HTERT RPE-1 (cell line): ENCODE data around the gene CAMK2D.
"Not testable (repeated sequence)": the region's sequence is repeated elsewhere in the genome, so short reads cannot be mapped to it uniquely, and the experiment has no call there.

Source experiments
- in situ Hi-C: fragments of 300-500 bp; cut with MboI; formaldehyde crosslinking; loops from 4 replicates; pipeline ENCODE4 v1.14.3; 2020; ENCODE audit warnings: low sequenced_read_pairs

CAMK2D gene

DNA sequence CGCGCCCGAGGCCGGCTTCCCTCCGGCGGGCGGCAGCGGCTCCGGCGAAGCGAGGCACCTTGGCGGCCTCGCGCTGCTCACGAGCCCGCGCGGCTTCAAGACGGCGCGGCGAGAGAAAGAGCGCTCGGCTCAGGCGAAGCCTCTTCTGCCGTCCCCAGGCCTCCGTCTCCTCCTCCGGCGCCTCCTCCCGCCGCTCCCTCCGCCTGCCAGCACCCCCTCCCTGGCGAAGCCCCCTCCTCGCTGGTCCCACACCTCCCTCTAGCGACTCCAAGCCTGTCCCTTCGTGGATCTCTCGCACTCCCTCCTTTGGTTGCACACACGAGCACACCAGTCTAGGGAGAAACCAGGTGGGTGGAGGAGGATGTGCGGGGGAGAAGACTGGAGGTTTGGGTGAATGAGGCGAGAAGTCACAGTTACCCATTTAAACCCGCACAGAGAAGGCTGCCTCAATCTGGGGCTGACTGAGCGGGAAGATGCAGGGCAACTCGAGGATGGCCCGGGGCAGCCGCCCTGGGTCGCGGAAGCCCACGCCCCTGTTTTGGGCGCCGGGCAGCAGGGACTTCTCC lies at the start of gene CAMK2D:
CAMK2D (minus strand) TSS at position 119 of the 566 bp plus-strand sequence. CDS start 670 bp downstream, outside the sequence.
- in situ Hi-C loops, result no loop called here

DNA sequence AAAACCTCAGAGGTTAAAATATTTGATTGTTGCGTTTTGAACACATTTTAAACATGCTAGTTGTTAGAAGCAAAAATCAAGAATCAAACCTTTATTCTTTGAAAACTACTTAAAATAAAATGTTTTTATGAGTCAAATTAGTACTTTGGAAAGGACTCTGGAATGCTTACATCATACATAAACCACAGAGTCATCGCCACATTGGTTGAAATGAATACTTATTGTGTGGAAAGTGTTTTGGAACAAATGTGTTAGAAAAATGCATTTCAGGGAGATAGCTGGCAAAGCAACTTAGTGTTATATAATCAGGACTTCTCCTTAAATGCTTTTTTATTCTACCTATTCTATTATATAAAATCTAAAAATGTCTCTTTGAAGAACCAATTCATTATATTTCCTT lies 49.4 kb upstream of the CAMK2D start:
- in situ Hi-C loops, result no loop called here

DNA sequence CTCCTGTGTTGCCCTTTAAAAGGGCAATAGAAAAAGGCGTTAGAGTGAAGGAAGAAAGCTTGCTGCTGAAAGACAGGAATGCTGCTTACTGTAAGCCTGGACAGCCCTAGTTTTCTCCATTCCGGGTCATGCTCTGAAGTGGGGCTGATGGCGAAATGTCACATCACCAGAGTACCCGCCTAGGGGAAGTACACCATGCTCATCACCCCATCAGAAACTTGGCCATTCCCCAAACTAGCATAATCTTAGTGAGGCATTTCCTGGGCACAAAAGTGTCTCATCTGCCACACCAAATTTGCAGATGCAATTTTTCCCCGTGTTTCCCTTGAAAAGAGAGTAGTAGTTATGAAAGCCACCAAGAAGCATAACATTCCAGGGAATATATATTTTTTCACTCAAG lies 47.8 kb upstream of the CAMK2D start:
- in situ Hi-C loops, result no loop called here

DNA sequence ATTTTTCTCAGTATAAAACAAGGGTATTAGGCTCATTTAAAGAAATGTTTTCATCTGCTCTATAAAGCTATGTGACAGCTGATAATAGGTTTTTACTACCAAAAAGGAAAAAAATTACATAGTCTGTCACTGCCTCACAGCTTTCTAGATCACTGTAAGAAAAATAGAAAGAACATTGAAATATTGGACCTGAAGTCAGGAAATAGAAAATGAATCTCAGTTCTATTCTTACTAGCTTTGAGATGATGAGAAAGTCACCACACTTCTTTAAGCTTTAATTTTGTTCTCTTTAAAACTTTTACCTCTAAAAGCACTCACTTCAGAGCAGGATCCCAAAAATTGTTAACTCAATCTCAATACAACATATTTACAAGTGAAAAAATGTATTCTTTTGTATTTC lies 45.3 kb upstream of the CAMK2D start:
- in situ Hi-C loops, result no loop called here

DNA sequence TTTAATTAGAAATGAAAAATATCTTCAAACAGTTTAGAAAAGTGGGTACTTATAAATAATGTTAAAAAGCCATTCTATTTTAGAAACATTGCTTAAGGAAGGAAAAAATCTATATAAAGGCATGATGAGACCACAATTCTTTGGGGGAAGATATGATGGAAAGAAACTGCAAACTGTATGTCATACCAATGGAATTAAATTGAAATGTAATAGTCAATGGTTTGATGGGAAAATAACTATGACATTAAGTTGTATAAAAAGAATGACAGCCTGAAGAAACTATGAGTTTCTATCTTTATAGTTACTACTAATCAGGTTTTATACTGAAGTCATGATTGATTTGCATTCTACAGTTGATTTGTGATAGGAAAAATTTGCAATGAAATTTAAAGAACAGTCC lies 40.3 kb upstream of the CAMK2D start:
- in situ Hi-C loops, result no loop called here

DNA sequence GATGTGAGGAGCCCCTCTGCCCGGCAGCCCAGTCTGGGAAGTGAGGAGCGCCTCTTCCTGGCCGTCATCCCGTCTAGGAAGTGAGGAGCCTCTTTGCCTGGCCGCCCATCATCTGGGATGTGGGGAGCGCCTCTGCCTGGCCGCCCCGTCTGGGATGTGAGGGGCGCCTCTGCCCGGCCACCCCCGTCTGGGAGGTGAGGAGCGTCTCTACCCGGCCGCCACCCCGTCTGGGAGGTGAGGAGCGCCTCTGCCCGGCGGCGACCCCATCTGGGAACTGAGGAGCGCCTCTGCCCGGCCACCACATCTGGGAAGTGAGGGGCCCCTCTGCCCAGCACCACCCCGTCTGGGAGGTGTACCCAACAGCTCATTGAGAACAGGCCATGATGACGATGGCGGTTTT lies 34.8 kb upstream of the CAMK2D start:
- in situ Hi-C loops, result not testable (repeated sequence)

DNA sequence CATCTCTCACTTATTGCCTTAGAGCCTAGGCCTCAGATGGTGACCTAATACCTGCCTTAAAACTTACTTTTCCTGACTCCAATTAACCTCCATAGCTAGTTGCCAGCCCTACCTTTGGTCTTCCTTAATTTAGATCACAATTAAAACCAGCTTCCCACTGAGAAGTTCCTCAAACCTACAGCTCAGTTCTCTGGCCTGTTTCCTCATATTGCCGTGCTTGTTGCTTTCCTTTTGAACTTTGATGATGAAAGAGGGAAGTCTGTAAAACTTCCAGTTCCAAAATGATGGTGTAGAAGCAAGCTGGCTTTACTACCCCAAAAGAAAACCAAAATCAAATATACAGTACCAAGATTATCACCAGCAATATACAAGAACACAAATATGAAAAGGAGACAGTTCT lies 28.9 kb upstream of the CAMK2D start:
- in situ Hi-C loops, result no loop called here

DNA sequence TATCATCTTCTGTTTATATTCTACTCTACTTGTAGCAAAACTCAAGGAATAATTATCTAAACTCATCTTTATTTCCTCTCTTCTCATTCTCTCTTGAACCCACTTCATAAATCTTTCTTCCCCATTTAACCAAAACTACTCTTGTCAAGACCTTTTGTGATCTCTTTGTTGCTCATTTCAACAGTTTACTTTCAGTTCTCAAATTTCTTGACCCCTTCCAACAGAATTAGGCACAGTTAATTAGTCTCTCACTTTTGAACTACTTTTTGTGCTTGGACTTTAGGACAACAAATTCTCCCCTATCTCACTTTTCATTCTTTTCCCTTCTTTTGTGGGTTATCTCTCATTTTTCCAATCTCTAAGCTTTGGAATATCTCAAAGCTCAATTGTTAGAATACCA lies 27.4 kb upstream of the CAMK2D start:
- in situ Hi-C loops, result no loop called here

DNA sequence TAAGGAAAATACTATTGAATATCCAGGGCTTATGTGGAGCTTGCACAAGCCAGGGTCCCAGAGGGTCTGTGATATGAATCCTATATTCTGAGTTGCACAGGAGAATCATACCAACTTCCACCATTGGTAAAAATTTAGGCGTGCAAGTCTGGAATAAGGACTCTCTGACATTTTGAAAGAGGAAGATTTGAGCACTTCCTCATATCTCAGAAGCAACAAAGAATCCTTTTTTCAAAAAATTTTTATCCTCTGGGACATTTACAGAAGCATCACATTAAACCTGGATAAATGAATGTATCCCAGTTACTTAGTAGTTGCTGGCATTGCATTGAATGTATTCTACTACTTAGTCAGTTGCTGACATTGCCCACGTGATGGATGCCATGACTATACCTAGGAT lies 24.2 kb upstream of the CAMK2D start:
- in situ Hi-C loops, result no loop called here

DNA sequence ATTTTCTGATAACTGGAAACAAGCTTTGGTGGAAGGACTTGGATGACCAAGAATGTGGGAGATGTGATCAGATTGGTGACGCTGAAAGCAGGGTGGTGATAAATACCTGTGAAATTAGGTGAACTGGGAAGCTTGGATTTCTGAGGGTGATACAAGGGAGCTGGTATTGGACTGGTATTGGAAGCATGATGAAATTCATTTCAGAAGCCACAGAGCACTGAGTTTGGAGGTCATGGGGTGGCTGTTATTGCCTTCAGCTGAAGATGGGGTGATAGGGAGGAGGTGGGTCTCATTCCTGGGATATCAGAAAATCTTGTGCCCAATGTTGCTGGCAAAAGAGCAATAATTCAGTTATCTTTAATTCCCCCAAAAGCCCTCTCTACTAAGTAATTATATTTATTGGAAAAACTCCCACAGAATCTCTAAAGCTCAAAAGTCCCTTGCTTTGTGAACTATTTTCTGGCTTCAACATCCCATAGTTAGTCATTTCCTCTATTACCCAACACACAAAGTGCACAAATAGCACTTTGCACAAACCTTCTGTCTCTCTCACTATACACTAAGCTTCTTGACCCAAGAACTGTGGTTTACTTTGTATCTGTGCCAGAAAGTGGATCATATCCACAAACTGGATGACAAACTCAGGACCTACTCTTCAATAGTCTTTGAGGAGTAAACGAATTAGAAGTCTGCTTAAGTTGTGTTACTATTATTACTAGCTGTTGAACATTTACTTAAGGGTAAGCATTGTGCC lies 23.1 kb upstream of the CAMK2D start:
- in situ Hi-C loops, result no loop called here

DNA sequence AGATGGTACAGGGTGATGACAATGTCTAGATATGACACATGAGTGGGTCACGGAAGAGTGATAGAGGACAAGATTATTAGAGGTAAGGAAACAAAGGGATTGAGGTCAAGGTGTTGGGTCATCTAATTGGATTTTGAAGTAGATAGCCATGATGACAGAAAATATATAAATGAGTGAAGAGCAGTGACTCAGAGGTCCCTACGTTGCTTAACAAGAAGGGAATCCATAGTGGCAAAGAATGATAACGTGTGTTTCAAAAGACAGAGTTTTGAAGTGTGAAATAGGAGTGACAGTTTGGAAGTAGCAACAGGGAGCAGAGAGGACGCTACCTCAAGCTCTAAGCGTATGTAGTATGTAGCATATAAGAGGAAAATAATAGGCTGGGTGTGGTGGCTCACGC lies 22.2 kb upstream of the CAMK2D start:
- in situ Hi-C loops, result no loop called here

DNA sequence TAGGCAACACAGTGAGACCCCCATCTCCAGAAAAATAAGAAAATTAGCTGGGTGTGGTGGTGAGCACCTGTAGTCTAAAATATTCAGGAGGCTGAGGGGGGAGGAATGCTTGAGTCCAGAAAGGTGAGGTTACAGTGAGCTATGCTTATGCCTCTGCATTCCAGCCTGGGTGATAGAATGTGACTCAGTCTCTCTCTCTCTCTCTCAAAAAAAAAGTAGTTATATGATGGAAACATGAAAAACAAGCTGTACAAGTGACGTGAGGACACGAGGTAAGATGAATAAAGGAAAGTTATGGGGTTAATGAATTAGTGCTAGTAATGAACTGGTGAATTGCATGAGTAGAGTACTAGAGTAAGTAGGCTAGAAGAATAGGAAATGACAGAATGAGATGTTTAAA lies 21.8 kb upstream of the CAMK2D start:
- in situ Hi-C loops, result no loop called here

DNA sequence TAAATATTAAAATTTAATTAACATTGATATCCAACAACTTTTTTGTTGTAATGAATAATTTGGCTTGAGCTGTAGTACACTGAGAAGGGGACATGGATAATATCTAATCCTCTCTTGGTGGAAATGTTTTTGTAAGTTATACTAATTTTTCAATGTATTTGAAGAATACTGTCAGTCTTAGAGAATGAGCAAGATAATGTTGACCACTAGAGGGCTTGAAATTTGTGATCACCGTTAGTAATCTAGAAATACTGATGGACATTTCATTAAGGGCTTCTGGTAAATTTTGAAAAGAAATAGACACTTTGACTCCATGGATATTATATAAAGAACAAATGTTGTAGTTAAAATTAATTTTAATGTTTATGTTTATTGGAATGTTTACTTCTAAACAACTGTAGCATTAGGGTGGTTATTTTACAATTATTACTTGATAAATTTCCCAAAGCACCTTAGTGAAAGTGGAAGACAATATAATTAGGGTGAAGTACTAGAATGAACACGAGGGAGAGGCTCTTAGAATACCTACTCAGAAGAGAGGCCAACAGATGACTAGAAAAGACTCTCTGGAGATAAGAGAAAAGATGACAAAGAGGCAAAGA lies 20.0 kb upstream of the CAMK2D start:
- in situ Hi-C loops, result no loop called here

DNA sequence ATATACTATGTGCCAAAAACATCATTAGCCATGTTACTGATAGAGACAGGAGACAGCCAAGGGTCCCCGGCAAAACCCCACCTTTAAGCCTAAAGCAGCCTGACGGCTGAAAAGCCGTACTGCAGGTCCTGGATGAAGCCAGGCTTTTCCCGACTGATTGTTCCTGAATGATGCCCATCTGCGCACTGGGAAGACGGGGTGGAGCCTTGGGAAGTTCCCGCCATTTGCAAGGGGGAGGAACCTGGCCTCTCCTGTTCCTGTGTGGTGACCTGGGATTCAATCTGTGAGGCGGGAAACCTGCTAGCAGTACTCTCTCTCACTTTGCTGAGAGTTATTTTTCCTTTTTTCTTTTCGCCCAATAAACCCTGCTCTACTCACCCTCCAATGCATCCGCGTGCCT lies 15.1 kb upstream of the CAMK2D start:
- in situ Hi-C loops, result no loop called here

DNA sequence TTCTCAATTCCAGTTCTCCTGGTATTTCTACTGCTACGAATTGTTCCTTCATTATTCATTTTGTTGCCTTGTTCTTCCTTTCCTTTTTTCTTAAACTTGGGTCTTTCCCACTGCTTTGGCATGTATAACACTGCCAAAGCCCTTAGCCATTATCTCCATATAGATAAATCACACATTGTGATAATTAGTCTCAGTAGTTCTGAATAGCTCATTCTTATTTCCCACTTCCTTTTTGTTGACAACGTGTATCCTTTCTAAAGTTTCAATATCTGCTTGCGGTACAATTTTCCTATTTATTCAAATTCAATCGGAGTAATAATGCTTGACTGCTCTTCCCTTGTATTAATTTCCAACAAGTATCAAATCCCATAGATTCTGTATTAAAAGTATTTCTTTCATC lies 14.5 kb upstream of the CAMK2D start:
- in situ Hi-C loops, result no loop called here

DNA sequence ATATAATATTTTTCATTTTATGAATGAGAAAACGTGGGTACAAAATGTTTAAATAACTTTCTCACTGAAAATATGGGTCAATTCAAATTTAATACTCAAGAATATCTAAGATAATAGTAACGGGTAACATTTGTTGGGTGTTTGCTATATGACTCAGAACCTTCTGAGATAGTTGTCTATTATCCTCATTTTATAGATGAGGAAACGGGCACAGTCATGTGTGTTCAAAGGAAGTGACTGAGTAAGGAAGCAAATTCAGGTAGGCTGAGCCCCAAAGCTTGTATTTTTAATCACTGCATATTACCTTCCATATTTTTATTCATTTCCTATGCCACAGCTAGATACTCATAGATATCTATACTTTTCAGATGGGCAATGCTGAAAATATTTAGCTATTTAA lies 12.2 kb upstream of the CAMK2D start:
- in situ Hi-C loops, result no loop called here

DNA sequence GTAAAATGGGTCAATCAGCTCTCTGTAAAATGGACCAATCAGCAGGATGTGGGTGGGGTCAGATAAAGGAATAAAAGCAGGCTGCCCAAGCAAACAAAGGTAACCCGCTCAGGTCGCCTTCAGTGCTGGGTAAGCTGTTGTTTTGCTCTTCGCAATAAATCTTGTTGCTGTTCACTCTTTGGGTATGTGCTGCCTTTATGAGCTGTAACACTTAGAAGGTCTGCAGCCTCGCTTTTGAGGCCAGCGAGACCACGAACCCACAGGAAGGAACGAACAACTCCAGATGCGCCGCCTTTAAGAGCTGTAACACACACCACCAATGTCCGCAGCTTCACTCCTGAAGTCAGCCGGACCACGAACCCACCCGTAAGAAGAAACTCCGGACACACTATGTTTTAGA lies 11.5 kb upstream of the CAMK2D start:
- in situ Hi-C loops, result no loop called here

DNA sequence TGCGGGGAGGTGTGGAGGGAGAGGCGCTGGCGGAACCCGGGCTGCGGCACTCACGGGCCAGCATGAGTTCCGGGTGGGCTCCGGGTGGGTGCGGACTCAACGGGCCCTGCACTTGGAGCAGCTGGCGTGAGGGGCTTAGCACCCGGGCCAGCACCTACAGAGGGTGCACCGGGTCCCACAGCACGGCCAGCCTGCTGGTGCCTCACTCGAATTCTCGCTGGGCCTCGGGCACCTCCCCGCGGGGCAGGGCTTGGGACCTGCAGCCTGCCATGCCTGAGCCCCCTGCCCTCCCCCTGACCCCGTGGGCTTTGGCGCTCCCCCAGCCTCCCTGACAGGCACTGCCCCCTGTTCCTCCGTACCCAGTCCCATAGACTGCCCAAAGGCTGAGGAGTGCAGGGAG lies 10.8 kb upstream of the CAMK2D start:
- in situ Hi-C loops, result no loop called here

DNA sequence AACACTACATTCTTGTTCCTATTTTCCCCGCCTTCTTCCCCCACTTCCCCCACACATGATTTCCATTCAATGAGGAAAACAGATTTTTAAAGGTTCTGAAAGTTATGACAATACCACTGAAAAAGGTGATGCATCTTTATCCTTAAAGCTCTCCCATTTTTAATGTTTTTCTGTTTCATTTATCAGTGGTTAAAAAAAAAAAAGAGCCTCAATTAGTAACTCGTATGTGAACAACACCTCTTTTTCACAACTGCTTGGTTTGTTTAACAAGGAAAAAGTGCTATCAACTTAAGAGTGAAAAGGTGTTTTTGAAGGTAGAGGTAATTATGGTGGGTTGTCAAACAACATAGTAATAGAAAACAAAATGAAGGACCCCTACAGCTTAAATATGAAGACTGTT lies 8.2 kb upstream of the CAMK2D start:
- in situ Hi-C loops, result no loop called here

DNA sequence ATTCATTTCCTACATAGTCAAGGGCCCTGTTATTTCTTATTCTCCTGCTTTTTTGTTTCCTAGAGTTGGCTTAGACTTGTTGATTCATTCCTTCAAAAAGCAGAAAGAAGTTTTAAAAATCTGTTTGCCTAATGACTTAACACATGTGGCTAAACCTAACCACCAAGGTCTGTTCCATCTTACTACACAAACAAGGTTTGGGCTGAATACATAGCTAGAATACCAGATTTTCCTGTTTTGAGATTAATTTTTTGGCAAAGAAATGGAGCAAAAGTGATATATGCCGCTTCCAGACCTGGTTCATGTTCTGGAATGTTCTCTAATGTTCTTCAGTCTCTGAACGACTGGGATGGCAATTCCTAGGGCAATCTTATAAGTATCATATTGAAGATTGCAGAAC lies 7.4 kb upstream of the CAMK2D start:
- in situ Hi-C loops, result no loop called here

DNA sequence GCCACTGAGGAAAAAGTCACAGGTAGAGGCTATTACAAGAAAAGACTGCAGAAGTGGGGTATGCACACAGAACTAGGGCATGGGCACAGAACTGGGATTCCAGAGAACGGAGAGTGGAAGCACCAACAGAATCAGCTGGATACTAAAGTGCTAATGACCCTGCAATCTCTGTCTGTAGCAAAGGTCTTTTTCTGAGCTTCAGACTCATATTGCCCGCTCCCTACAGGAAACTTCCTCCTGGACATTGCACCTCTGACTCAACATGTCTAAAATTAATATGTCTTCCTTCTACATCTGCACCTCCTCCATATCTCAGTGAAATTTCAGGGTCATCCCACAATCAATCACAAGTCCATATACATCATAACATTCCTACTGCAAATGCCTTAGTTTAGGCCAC lies 5.3 kb upstream of the CAMK2D start:
- in situ Hi-C loops, result no loop called here

DNA sequence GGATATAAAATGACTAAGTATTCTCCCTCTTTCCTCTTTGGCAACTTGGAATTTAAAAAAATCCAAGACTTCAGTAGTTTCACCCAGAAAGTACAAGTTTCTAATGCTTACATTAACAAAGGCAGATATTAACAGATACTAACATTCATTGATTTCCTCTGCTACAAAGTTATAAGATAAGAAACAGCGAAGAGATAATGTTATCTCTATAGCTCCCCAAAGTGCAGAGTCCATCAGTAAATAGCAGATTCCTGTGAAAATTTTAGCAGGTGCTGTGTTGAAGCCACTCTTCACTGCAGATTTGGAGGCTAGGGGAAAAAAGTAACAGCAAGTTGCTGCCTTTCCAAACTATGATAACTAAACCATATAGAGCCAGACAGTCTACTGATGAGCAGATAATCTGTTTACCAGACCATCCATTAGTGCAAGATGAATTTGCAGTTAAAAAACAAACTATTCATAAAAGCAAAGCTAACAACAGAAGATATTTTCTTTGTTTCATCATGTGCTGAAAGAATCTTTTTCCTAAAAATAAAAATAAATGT lies 3.3 kb upstream of the CAMK2D start:
- in situ Hi-C loops, result no loop called here
